GM23248 (cell line): ENCODE data around the gene CRB3. TPM values are rescaled to one million over a fixed set of nuclear protein-coding genes. Genes with fewer than 3 reads are reported as not detected.

ENCODE experiments used
- DNase-seq: peaks from one replicate; pipeline ENCODE4 v3.0.0-alpha.2; 2015
- H2AFZ ChIP-seq: fragments of 200-600 bp; sonication (generic); 2 replicates; pipeline ENCODE4 v1.6.1; 2016; ENCODE audit warnings: antibody characterized with exemption
- H3F3A ChIP-seq: fragments of 200-600 bp; sonication (generic); 2 replicates; pipeline ENCODE4 v1.6.1; 2016; ENCODE audit warnings: mild to moderate bottlenecking, antibody characterized with exemption, mixed run types; ENCODE audit not compliant: insufficient read depth
- H3K27ac ChIP-seq: fragments of 200-600 bp; sonication (generic); 2 replicates; pipeline ENCODE4 v1.5.1; 2016; ENCODE audit warnings: mild to moderate bottlenecking
- H3K27me3 ChIP-seq: fragments of 200-600 bp; sonication (generic); replicated peaks from 2 replicates; pipeline ENCODE4 v1.6.1; 2016; ENCODE audit warnings: mild to moderate bottlenecking; ENCODE audit not compliant: insufficient read depth
- H3K36me3 ChIP-seq: fragments of 200-600 bp; sonication (generic); 2 replicates; pipeline ENCODE4 v1.6.1; 2016; ENCODE audit warnings: low read depth, mild to moderate bottlenecking
- H3K4me1 ChIP-seq: fragments of 200-600 bp; sonication (generic); 2 replicates; pipeline ENCODE4 v1.6.1; 2016; ENCODE audit warnings: mild to moderate bottlenecking; ENCODE audit not compliant: insufficient read depth
- H3K4me2 ChIP-seq: fragments of 200-600 bp; sonication (generic); one replicate; pipeline ENCODE4 v1.6.1; 2016; ENCODE audit warnings: mild to moderate bottlenecking; ENCODE audit not compliant: unreplicated experiment
- H3K4me3 ChIP-seq: fragments of 200-600 bp; sonication (generic); 2 replicates; pipeline ENCODE4 v1.5.1; 2016; ENCODE audit warnings: mild to moderate bottlenecking
- H3K79me2 ChIP-seq: fragments of 200-600 bp; sonication (generic); 2 replicates; pipeline ENCODE4 v1.6.1; 2016; ENCODE audit warnings: mild to moderate bottlenecking; ENCODE audit not compliant: insufficient read depth
- H3K9ac ChIP-seq: fragments of 200-600 bp; sonication (generic); 2 replicates; pipeline ENCODE4 v1.6.1; 2016; ENCODE audit warnings: mild to moderate bottlenecking
- H3K9me2 ChIP-seq: fragments of 200-600 bp; sonication (generic); 2 replicates; pipeline ENCODE4 v1.6.1; 2016; ENCODE audit warnings: mixed run types, mild to moderate bottlenecking, moderate library complexity; ENCODE audit not compliant: insufficient read depth
- H3K9me3 ChIP-seq: fragments of 200-600 bp; sonication (generic); one replicate; pipeline ENCODE4 v1.6.1; 2017; ENCODE audit warnings: low read depth
- H4K20me1 ChIP-seq: fragments of 200-600 bp; sonication (generic); 2 replicates; pipeline ENCODE4 v1.6.0; 2016; ENCODE audit not compliant: insufficient read depth
- EZH2 ChIP-seq: fragments of 200-600 bp; sonication (generic); IDR thresholded peaks from 2 replicates; pipeline ENCODE4 v1.6.1; 2018; ENCODE audit warnings: antibody characterized with exemption, mild to moderate bottlenecking; ENCODE audit not compliant: insufficient read depth, poor library complexity, severe bottlenecking
- EZH2phosphoT487 ChIP-seq: fragments of 200-600 bp; sonication (generic); IDR thresholded peaks from 2 replicates; pipeline ENCODE4 v1.6.1; 2018; ENCODE audit warnings: antibody characterized with exemption, moderate library complexity, mild to moderate bottlenecking, low read depth; ENCODE audit not compliant: insufficient read depth
- WGBS, 2 experiments: methylation state at CpG; one replicate each; pipeline ENCODE4 v1.1.6; 2015 to 2017; ENCODE audit warnings: low lambda C conversion rate in 2 of 2, low coverage in 1 of 2; ENCODE audit errors: missing lambda C conversion rate in 2 of 2; 5-methylcytosine and 5-hydroxymethylcytosine counted together
- in situ Hi-C: fragments of 300-500 bp; cut with MboI; formaldehyde crosslinking; loops from 2 replicates; pipeline ENCODE4 v1.15.0; 2020
- polyA plus RNA-seq: library from polyadenylated mRNA; unstranded; fragments of >200 nt; fragmentation: Nextera tagmentation; extraction: Ambion mirVana; gene quantifications from 2 replicates; pipeline ENCODE4 v1.2.1, GENCODE V29; 2016
- total RNA-seq: library from RNA; depleted of rRNA; stranded (reverse); fragments of >200 nt; shearing (Covaris generic); gene quantifications from 2 replicates; pipeline ENCODE4 v1.2.3, GENCODE V29; 2014

The CRB3 gene
- total and polyA plus RNA-seq, 2 experiments from 2014 or later, result not detected

- TF ChIP-seq EZH2, result no peak
- TF ChIP-seq EZH2phosphoT487, result no peak
- no peak overlapping the region for H3K9ac ChIP-seq
- no peaks in the 10 kb centered on the region for H3K4me1 ChIP-seq
- H3F3A ChIP-seq, result no peaks in the 10 kb centered on the region
- H3K27ac ChIP-seq, result no peak overlapping the region
- no peaks in the 10 kb centered on the region for H3K36me3 ChIP-seq
- no peak for DNase-seq
- H3K79me2 ChIP-seq, result no peaks in the 10 kb centered on the region
- H3K4me3 ChIP-seq, result no peak overlapping the region
- no peak overlapping the region for H3K4me2 ChIP-seq
- in situ Hi-C loops, result no loop called here
- H3K9me2 ChIP-seq, result no peaks in the 10 kb centered on the region
- no peaks in the 10 kb centered on the region for H4K20me1 ChIP-seq
- H3K9me3 ChIP-seq, result no peaks in the 10 kb centered on the region
- H3K27me3 ChIP-seq, result no peaks in the 10 kb centered on the region
- 90 to 93% methylated on average over 19 of the region's 19 CpGs for WGBS, 2 experiments
- no peak overlapping the region for H2AFZ ChIP-seq
Observed at GRCh38 chr19:6452223-6452614, 11.9 kb upstream of the CRB3 start.

GRCh38 chr19:6452899-6453298 lies 11.2 kb upstream of the CRB3 start:
- no peak overlapping the region for H3K4me2 ChIP-seq
- DNase-seq, result no peak
- H2AFZ ChIP-seq, result no peak overlapping the region
- H3F3A ChIP-seq, result no peaks in the 10 kb centered on the region
- H3K9me2 ChIP-seq, result no peaks in the 10 kb centered on the region
- H3K4me3 ChIP-seq, result no peak overlapping the region
- no peaks in the 10 kb centered on the region for H3K36me3 ChIP-seq
- no peak overlapping the region for H3K27ac ChIP-seq
- no peaks in the 10 kb centered on the region for H4K20me1 ChIP-seq
- WGBS, 2 experiments, result 83 to 96% methylated on average over 2 of the region's 2 CpGs
- no peak for TF ChIP-seq EZH2phosphoT487
- TF ChIP-seq EZH2, result no peak
- no peaks in the 10 kb centered on the region for H3K79me2 ChIP-seq
- no peaks in the 10 kb centered on the region for H3K9me3 ChIP-seq
- H3K9ac ChIP-seq, result no peak overlapping the region
- H3K4me1 ChIP-seq, result no peaks in the 10 kb centered on the region
- in situ Hi-C loops, result no loop called here
- no peaks in the 10 kb centered on the region for H3K27me3 ChIP-seq

- WGBS, 2 experiments, result 95% methylated on average over 11 of the region's 11 CpGs
- in situ Hi-C loops, result no loop called here
- no peak overlapping the region for H3K4me3 ChIP-seq
- no peak overlapping the region for H2AFZ ChIP-seq
- H3F3A ChIP-seq, result no peaks in the 10 kb centered on the region
- no peak overlapping the region for H3K9ac ChIP-seq
- H3K9me2 ChIP-seq, result no peaks in the 10 kb centered on the region
- no peaks in the 10 kb centered on the region for H4K20me1 ChIP-seq
- H3K27me3 ChIP-seq, result no peaks in the 10 kb centered on the region
- H3K4me2 ChIP-seq, result no peak overlapping the region
- no peak for DNase-seq
- H3K27ac ChIP-seq, result no peak overlapping the region
- H3K9me3 ChIP-seq, result no peaks in the 10 kb centered on the region
- no peaks in the 10 kb centered on the region for H3K4me1 ChIP-seq
- H3K36me3 ChIP-seq, result no peaks in the 10 kb centered on the region
- TF ChIP-seq EZH2phosphoT487 (no peak), EZH2 (no peak)
- no peaks in the 10 kb centered on the region for H3K79me2 ChIP-seq
Observed at GRCh38 chr19:6453951-6454565, 10.0 kb upstream of the CRB3 start.

GRCh38 chr19:6455924-6456323 lies 8.1 kb upstream of the CRB3 start:
- Histone ChIP-seq H3K36me3 (no peaks in the 10 kb centered on the region), H3K27me3 (no peaks in the 10 kb centered on the region), H3F3A (no peaks in the 10 kb centered on the region), H4K20me1 (no peaks in the 10 kb centered on the region), H3K4me1 (0 out of 2 replicates have a peak, but pooled peaks cover 3% of the 10 kb centered on the region), H3K27ac (no peak overlapping the region), H3K79me2 (no peaks in the 10 kb centered on the region), H3K4me3 (no peak overlapping the region), H2AFZ (no peak overlapping the region), H3K9me3 (no peaks in the 10 kb centered on the region), H3K4me2 (no peak overlapping the region), H3K9ac (no peak overlapping the region), H3K9me2 (no peaks in the 10 kb centered on the region)
- TF ChIP-seq EZH2phosphoT487, result no peak
- TF ChIP-seq EZH2, result no peak
- in situ Hi-C loops, result no loop called here
- DNase-seq, result no peak
- WGBS, 2 experiments, result 88 to 90% methylated on average over 13 to 15 of the region's 15 CpGs
